IPS-NIHi7 (cell line): ENCODE data around the gene GON4L.
"Not testable (repeated sequence)": the region's sequence is repeated elsewhere in the genome, so short reads cannot be mapped to it uniquely, and the experiment has no call there.

Source experiments
- DNase-seq: peaks from one replicate; pipeline ENCODE4 v3.0.0; 2012; ENCODE audit warnings: mixed read lengths; ENCODE audit errors: extremely low spot score

Gene GON4L

DNA sequence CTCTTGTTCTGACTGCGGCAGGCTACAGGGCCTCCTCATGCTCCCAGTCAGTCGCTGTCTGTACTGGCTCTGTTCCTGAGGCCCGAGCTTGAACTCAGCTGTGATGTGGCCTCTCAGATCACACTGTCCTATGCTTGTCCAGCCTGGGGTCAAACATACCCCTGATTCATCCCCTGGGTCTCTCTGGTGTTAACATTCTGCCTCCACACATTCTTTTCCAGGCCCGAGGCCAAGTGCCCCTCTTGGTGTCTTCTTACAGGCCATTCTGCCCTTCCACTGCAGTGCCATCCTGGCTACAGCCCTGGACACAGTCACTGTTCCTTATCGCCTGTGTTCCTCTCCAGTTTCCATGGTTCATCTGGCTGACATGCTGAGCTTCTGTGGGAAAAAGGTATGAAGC is 108.9 kb downstream of the GON4L start:
- not testable (repeated sequence) for DNase-seq

DNA sequence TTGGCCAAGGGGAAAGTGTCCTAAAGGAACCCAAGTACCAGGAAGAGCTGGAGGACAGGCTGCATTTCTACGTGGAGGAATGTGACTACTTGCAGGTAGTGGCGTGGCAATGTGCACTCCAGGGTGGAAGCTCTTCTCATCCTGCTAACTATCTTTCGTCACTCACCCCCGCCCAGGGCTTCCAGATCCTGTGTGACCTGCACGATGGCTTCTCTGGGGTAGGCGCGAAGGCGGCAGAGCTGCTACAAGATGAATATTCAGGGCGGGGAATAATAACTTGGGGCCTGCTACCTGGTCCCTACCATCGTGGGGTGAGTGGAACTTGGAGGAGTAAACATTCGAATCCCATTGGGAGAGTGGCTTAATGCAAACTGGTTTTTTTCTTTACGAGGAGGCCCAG is 109.4 kb downstream of the GON4L start:
- DNase-seq: not testable (repeated sequence)

DNA sequence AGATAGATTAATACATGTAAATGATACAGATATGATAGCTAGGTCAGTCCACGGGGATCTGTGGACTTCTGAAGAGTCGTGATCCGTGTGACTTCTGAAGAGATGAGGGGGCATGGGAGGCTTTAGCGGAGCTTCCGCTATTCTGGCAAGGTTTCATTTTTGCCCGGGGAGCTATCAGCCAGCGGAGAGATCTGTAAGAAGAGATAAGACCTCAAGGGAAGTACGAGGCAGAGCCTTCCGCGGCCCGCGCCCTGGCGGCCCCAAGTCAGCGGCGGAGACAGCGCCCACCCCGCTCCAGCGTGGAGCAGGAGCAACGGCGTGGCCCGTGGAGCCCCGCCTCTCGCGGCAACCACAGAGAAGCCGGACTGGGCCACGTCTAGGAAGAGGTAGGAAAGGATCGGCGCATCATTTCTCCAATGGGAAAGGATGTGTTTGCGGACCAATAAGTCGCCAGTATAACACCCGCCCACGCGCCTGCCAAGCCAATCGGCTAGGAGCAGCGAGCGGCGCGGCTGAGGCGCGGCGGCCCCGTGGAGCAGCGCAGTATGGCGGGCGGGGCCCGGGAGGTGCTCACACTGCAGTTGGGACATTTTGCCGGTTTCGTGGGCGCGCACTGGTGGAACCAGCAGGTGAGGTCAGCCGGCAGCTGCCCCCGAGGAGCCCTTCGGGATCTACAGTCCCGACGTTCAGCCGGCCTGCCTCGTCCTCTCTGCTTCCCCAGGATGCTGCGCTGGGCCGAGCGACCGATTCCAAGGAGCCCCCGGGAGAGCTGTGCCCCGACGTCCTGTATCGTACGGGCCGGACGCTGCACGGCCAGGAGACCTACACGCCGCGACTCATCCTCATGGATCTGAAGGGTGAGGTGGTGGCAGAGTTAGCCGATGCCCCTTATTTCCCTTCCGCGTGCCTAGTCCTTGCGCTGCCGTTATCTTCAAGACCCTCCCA is 111.5 kb downstream of the GON4L start:
- peak; percentile 84 for DNase-seq

DNA sequence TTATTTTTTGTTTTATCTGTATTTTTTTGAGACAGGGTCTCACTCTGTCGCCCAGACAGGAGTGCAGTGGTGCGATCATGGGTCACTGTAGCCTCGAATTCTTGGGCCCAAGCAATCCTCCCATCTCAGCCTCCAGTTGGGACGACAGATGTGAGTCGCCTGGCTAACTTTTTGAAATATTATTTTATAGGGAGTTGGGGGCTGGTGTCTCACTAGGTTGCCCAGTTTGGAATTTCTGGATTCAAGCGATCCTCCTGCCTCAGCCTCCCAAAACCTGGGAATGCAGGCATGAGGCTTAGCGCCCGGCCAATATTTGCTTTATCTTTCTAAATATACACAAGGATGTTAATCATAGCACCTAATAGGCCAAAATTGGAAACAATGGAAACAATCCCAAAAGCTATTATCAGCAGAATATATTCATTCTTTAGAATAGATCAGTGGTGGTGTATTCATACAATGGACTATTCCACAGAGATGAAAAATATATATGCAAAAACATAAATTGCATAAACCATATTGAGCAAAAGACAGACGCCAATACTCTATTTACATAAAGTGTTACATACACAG is 112.2 kb downstream of the GON4L start:
- no peak for DNase-seq

DNA sequence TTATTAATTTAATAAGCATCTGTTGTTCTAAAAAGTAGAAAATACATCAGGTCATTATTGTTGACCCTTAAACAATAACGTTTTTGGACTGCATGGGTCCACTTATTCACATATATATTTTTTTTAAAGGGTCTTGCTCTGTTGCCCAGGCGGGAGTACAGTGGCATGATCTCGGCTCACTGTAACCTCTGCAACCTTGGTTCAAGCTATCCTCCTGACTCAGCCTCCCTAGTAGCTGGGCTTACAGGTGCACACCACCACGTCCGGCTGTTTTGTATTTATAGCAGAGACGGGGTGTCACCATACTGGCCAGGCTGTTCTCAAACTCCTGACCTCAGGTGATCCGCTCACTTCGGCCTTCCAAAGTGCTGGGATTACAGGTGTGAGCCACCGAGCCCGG is 115.1 kb downstream of the GON4L start:
- DNase-seq: no peak

DNA sequence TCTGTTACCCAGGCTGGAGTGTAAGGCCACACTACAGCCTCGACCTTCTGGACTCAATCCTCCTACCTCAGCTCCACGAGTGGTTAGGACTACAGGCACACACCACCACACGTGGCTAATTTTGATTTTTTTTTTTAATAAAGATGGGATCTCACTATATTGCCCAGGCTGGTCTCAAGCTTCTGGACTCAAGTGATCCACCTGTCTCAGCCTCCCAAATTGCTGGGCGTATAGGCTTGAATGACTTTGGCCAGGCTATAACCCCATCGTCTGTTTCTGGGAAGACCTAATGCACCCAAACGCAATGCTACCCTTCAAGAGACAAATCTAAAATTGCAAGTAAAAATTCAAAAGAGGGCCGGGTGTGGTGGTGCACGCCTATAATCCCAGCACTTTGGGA is 116.0 kb downstream of the GON4L start:
- DNase-seq: no peak

DNA sequence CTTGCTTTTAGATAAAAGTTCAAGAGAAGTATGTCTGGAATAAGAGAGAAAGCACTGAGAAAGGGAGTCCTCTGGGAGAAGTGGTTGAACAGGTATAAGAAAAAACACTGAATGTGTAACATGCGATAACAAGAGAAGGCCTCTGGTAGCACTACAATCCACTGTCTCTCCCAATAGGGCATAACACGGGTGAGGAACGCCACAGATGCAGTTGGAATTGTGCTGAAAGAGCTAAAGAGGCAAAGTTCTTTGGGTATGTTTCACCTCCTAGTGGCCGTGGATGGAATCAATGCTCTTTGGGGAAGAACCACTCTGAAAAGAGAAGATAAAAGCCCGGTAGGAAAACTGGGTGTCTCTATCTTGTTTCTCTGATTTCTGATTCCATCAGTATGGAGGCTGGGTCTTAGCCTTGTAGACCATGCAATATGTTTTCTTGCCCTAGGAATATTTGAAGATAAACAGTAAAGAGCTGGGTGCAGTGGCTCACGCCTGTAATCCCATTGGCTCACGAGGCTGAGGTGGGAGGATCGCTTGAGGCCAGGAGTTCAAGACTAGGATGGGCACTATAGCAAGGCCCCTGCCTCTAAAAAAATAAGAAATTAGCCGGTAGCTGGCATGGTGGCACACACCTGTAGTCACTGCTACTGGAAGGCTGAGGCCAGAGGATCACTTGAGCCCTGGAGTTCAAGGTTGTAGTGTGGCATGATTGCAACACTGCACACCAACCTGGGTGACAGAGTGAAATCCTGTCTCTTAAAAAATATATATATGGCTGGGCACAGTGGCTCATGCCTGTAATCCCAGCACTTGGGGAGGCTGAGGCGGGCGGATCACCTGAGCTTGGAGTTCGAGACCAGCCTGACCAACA is 127.7 kb downstream of the GON4L start:
- DNase-seq: peak; percentile 61

DNA sequence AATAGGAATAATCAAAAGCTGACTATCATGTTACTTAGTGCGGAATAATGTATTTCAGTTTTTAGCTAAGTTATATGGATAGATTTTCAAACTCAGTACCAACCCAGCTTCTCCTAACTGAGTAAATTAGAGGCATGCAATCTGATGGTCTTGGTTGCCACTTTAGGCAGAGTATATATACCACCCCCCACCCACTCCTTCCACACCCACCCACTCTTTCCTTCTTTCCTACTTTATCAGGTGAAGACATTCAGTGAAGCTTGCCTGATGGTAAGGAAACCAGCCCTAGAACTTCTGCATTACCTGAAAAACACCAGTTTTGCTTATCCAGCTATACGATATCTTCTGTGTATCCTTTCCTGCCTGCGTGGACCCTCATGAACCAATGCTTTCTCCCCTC is 131.9 kb downstream of the GON4L start:
- DNase-seq: no peak

DNA sequence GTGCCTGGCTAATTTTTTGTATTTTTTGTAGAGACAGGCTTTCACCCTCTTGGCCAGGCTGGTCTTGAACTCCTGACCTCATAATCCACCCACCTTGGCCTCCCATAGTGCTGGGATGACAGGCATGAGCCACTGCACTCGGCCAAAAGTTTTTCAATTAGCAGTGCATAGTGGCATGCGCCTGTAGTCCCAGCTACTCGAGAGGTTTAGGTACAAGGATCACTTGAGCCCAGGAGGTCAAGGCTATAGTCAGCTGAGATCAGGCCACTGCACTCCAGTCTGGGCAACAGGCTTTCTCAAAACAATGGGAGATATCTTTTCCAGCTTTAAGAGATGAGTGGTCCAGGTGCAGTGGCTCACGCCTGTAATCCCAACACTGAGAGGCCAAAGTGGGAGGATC is 137.3 kb downstream of the GON4L start:
- no peak for DNase-seq

DNA sequence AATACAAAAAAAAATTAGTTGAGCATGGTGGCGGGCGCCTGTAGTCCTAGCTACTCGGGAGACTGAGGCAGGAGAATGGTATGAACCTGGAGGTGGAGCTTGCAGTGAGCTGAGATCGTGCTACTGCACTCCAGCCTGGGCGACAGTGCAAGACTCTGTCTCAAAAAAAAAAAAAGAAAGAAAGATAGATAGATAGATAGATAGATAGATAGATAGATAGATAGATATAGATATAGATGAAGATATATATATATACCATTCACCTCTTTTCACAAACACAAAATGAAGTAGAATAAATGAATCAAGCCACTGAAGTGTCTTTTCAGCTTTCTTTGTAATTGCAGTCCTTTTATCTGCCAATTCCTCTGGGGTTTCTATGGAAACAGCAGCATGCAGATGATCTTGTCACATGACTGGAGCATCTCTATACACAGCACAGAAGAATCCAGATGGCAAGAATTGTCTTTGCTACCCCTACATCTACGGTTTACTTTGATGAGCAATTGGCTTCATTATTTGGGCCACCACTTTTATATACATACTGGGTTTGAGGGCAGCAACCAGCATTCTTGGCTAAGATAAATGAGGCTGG is 138.4 kb downstream of the GON4L start:
- not testable (repeated sequence) for DNase-seq

DNA sequence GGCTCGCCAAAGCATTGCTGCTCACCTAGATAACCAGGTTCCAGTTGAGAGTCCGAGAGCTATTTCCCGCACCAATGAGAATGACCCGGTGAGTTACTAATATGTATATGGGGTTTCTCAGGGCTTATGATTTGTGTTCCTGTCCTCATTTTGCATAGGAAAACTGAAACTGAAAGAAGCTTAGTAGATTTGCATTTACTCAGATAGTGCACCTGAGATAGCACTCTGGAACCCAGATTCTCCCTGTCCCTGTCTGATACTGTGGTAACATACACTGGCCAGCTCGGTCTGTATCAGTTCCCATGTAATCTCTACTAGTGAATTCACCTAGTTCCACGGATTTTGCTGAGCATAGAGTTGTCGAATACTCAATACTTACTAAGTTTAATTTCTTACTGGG is 140.0 kb downstream of the GON4L start:
- no peak for DNase-seq

DNA sequence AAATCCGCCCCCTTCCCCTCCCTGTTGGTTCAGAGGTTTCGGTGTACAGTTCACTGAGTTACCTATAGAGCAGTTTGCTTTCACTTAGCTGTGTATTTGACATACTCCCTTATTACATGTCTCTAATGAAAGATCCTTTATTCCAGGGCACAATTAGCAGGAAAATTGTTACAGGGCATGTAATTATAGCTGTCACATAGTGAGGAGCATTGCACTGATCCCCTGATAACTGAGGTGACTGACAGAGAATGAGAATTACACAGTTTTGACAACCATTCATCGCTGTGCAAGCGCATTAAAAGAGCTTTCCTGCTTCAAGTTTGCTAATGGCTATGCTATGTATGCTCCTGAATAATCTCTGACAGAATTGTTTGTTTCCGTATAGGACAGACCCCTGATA is 141.2 kb downstream of the GON4L start:
- DNase-seq: no peak

DNA sequence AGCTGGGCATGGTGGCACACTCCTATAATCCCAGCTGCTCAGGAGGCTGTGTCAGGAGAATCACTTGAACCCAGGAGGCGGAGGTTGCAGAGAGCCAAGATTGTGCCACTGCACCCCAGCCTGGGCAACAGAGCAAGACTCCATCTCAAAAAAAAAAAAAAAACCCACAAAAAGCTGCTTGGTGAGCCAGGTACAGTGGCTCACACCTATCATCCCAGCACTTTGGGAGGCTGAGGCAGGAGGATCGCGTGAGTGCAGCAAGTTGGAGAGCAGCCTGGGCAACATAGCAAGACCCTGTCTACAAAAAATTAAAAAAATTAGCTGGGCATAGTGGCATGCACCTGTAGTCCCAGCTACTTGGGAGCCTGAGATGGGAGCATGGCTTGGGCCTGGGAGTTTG is 142.0 kb downstream of the GON4L start:
- not testable (repeated sequence) for DNase-seq

DNA sequence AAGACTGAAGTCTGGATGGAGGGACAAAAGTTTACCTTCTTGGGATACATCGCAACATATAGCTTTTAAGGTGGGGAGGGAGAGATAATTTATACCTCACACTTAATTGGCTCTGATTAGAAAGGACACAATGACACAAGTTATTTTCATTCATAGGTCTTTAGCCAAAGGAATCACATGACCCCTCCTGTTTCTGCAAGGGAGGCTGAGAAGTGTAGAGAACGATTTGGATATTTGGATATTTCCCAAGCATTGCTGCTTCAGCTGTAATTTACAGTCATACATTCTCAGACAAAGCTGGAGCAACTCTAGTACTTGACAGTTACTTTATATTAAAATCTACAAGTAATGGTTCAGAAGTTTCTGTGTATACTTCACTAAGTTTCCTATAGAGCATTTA is 143.9 kb downstream of the GON4L start:
- DNase-seq: no peak

DNA sequence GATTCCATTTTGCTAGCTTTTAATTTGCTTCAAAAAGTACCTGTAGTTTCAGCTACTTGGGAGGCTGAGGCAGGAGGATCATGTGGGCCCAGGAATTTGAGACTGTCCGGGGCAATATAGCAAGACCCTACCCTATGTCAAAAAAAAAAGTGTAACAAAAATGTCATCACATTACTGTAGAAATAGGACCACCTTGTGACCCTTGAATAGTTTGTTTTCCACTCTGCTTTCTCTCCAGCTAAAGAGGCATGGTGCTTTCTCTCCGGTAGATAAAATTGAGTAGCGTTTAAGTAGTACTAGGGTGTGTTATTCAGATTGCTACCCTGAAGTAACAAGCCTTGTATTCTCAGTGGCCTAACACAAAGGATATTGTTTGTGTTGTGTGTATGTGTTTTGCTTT is 144.4 kb downstream of the GON4L start:
- not testable (repeated sequence) for DNase-seq

DNA sequence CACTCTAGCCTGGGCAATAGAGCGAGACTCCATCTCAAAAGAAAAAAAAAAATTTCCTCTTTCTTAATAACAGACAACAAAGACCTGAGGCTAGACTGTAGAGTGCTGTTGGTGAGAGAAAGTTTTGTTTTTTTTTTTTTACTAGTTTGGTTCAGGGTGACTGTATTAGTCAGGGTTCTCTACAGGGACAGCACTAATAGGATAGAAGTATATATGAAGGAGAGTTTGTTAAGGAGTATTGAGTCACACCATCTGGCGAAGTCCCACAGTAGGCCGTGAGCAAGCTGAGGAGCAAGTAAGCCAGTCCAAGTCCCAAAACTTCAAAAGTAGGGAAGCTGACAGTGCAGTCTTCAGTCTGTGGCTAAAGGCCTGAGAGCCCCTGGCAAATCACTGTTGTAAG is 145.6 kb downstream of the GON4L start:
- not testable (repeated sequence) for DNase-seq

DNA sequence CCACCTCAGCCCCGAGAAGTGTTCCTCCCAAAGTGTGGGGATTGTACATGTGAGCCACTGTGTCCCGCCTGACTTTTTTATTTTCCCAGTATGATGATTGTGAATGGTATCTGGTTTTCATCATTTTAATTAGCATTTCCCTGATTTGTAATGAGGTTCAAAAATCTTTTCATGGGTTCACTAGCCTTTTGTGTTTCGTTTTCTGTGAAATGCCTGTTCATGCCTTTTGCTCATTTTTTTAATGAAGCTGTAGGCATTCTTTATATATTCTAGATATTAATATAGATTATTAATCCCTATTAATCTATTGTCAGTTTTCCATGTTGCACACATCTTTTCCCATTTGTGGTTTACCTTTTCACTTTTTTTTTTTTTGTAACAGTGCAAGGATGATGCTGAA is 147.6 kb downstream of the GON4L start:
- no peak for DNase-seq

DNA sequence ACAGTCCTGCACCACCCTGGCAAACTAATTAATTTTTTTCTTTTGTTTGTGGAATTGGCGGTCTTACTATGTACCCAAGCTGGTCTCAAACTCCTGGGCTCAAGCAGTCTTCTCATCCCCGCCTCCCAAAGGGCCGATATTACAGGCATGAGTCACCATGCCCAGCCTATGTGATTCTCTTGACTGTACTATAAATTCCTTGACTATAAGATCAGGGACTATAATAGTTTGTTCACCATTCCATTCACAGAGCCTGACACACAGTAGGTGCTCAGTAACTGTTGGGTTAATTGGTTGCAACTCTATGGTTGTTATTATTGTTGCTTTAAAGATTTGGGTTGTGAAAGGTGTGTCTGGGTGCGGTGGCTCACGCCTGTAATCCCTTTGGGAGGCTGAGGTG is 150.9 kb downstream of the GON4L start:
- DNase-seq: no peak

DNA sequence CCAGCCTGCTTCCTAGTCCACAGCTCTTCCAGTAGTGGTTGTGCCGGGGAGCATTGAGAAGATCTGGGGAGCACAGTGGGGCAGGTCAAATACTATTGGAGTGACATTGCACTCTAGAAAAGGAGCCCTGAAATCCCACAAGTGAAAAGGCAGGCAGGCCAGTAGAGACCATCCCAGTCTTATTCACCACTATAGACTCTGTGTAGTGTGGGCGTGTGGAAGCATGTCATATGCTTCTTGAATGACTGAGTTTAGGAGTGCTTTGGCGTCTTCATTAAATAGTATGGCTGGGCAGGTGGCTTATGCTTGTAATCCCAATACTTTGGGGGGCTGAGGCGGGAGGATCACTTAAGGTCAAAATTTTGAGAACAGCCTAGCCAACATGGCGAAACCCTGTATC is 152.6 kb downstream of the GON4L start:
- DNase-seq: not testable (repeated sequence)

DNA sequence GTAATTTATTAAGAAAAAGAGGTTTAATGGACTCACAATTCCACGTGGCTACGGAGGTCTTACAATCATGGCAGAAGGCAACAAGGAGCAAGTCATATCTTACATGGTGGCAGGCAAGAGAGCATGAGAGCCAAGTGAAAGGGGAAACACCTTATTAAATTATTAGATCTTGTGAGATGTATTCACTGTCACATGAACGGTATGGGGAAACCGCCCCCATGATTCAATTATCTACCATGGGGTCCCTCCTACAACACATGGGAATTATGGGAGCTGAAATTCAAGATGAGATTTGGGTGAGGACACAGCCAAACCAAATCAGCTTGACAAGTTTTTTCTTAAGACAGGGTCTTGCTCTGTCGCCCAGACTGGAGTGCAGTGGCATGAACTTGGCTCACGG is 153.8 kb downstream of the GON4L start:
- DNase-seq: no peak

DNA sequence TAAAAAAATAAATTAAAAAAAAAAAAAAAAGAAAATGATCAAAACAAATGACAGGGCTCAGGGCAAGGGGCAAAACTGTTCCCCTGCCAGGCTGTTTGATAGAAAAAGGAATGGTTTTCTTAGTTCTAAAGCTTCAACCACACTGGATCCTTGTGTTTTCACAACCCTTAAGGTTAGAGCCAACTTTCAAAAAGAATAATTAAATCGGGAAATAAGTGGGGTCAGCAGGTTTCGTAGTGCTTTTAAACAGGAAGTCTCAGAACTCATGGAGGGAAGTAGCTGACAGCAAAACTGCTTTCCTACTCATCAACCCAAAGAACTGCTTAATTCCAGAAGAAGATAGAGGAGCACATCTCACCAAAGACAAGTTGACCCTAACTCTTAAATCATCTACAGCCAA is 155.3 kb downstream of the GON4L start:
- not testable (repeated sequence) for DNase-seq
